ENCODE data around the gene HPX. TPM values are rescaled to one million over a fixed set of nuclear protein-coding genes. Genes with fewer than 3 reads are reported as not detected.

HPX gene
- total and polyA plus RNA-seq, 5 donors = 0.27 to 1.0 (median 0.56) TPM; not detected in 1

- ATAC-seq = no peak
- Histone ChIP-seq H3K4me3 (ENCODE audit: low read length) (no peak overlapping the region), H3K9me3 (ENCODE audit: control insufficient read depth, low read length) (no peaks in the 10 kb centered on the region), H3K4me1 (ENCODE audit: control insufficient read depth, insufficient read depth, low read length) (no peaks in the 10 kb centered on the region), H3K27ac (ENCODE audit: low read length) (no peak overlapping the region), H3K27me3 (ENCODE audit: control insufficient read depth, insufficient read depth) (no peaks in the 10 kb centered on the region)
- intact Hi-C loops (cut with DNase I) = no loop called here
- WGBS = 86% methylated on average over 2 of the region's 2 CpGs
- no peak for DNase-seq
These were observed 17.7 kb upstream of the HPX start for GRCh38 chr11:6458352-6459098.

GRCh38 chr11:6457581-6458320, 17.0 kb upstream of the HPX start:
- no peaks in the 10 kb centered on the region for H3K9me3 ChIP-seq (ENCODE audit: control insufficient read depth, low read length)
- ATAC-seq (peak in 1 of 2 donors; percentile 35), DNase-seq (no peak)
- no peak overlapping the region for H3K27ac ChIP-seq (ENCODE audit: low read length)
- no peaks in the 10 kb centered on the region for H3K4me1 ChIP-seq (ENCODE audit: control insufficient read depth, insufficient read depth, low read length)
- H3K27me3 ChIP-seq (ENCODE audit: control insufficient read depth, insufficient read depth) = no peaks in the 10 kb centered on the region
- no peak overlapping the region for H3K4me3 ChIP-seq (ENCODE audit: low read length)
- intact Hi-C loops (cut with DNase I) = no loop called here
- WGBS = 95% methylated on average over 26 of the region's 26 CpGs

DNA sequence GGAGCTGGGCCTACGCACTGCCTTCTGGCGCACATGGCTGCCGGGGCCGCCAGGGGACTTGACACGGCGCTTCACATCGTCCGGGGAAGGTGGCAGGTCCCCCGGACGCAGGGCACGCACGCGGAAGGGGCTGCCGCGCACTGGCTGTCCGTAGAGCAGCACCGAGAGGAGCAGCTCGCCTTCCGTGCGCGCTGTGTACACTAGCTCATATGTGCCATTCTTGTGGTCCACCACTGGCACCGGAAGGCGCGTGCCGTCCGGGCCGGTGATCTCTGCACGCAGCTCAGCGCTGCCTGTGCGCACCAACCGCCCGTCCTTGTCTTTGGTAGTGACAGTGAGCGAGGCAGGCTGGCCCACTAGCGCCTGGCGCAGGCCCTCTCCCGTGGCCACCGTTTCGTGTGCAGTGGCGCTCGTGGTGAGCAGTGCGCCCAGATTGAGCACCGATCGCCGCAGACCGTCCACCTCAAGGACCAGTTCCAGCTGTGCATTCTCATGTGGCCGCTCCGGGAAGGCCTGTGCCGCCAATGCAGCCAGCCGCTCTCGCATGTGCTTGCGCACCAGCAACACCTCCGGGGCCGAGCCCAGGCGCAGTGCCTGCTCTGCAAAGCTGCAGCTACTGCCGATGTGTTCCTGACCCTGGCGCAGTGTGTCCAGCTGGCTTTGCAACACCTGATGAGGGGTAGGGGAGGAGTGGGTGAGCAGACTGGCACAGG, 15.7 kb upstream of the HPX start:
- DNase-seq (peak in 1 of 3 donors; percentile 55), ATAC-seq (no peak)
- Histone ChIP-seq H3K27ac (ENCODE audit: low read length) (no peak overlapping the region), H3K4me1 (ENCODE audit: control insufficient read depth, insufficient read depth, low read length) (no peaks in the 10 kb centered on the region), H3K4me3 (ENCODE audit: low read length) (no peak overlapping the region), H3K9me3 (ENCODE audit: control insufficient read depth, low read length) (no peaks in the 10 kb centered on the region), H3K27me3 (ENCODE audit: control insufficient read depth, insufficient read depth) (no peaks in the 10 kb centered on the region)
- intact Hi-C loops (cut with DNase I) = no loop called here
- WGBS = 97% methylated on average over 56 of the region's 56 CpGs

DNA sequence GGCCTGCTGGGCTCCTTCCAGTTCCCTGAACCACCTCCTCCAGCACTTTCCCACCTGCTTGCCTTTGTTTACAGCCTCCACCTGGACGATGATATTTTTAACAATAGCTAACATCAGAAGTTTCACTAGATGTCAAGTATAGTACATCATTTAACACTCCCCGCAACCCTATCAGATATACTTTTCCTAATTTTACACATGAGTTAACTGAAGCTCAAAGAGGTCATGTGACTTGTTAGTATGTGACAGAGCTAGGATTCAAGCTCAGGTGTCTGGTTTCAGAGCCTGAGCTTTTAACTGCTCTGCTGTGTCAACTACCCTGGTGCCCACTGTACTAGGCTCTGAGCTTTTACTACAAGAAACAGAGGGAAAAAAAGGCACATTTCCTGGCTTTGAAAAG, 14.3 kb upstream of the HPX start:
- no peak overlapping the region for H3K4me3 ChIP-seq (ENCODE audit: low read length)
- WGBS = 67% methylated on average over 2 of the region's 2 CpGs
- intact Hi-C loops (cut with DNase I) = no loop called here
- no peak for DNase-seq
- H3K9me3 ChIP-seq (ENCODE audit: control insufficient read depth, low read length) = no peaks in the 10 kb centered on the region
- H3K27ac ChIP-seq (ENCODE audit: low read length) = no peak overlapping the region
- ATAC-seq = no peak
- no peaks in the 10 kb centered on the region for H3K27me3 ChIP-seq (ENCODE audit: control insufficient read depth, insufficient read depth)
- no peaks in the 10 kb centered on the region for H3K4me1 ChIP-seq (ENCODE audit: control insufficient read depth, insufficient read depth, low read length)

- DNase-seq = no peak
- H3K9me3 ChIP-seq (ENCODE audit: control insufficient read depth, low read length) = no peaks in the 10 kb centered on the region
- no peaks in the 10 kb centered on the region for H3K4me1 ChIP-seq (ENCODE audit: control insufficient read depth, insufficient read depth, low read length)
- no peak overlapping the region for H3K27ac ChIP-seq (ENCODE audit: low read length)
- no peak for ATAC-seq
- intact Hi-C loops (cut with DNase I) = no loop called here
- H3K4me3 ChIP-seq (ENCODE audit: low read length) = no peak overlapping the region
- no peaks in the 10 kb centered on the region for H3K27me3 ChIP-seq (ENCODE audit: control insufficient read depth, insufficient read depth)
- 93% methylated on average over 2 of the region's 2 CpGs for WGBS
These were observed 12.4 kb upstream of the HPX start for GRCh38 chr11:6453152-6453551.

DNA sequence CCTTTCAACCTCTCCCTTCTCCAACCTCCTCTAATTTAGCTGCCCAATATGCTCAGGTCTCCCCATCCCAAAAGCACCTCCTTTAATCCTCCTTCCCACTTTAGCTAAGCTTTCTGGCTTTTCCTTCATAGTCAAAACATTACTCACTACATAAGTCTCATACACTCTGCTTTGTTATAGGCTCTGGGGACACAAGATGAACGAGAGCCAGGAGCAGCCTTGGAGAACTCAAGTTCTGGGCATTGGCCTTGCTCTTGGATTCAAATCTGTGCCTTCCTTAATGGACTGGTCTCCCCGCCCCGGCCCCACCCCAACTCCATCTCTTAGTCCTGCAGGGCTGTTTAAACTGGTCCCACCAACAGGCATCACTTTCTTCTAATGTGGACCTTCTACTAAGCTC, 11.4 kb upstream of the HPX start:
- H3K27me3 ChIP-seq (ENCODE audit: control insufficient read depth, insufficient read depth) = no peaks in the 10 kb centered on the region
- no peaks in the 10 kb centered on the region for H3K9me3 ChIP-seq (ENCODE audit: control insufficient read depth, low read length)
- no peak overlapping the region for H3K4me3 ChIP-seq (ENCODE audit: low read length)
- ATAC-seq = peak; percentile 62 to 65
- DNase-seq = peak in 2 of 3 donors; percentile 54 to 72
- H3K4me1 ChIP-seq (ENCODE audit: control insufficient read depth, insufficient read depth, low read length) = no peaks in the 10 kb centered on the region
- intact Hi-C loops (cut with DNase I) = no loop called here
- WGBS = 69% methylated on average over 3 of the region's 3 CpGs
- H3K27ac ChIP-seq (ENCODE audit: low read length) = no peak overlapping the region

DNA sequence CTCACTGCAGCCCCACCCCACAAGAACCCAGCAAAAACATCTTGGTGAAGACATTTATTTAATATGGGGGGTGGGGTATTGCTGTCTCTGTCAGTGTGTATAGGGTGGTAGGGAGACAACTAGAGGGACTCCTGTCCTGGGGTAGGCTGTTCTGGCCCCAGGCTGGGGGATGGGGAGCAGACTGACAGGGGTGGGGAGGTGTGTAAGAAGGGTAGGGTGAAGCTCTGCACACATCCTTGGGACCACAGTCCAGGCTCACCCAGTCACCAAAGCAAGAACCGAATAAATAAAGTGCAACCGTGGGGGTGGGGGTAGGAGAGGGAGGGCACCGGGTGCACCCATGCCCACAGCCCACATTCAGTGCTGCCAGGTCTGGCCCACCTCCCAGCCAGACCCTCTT, 7.8 kb upstream of the HPX start:
- Histone ChIP-seq H3K4me1 (ENCODE audit: control insufficient read depth, insufficient read depth, low read length) (no peaks in the 10 kb centered on the region), H3K4me3 (ENCODE audit: low read length) (no peak overlapping the region), H3K9me3 (ENCODE audit: control insufficient read depth, low read length) (no peaks in the 10 kb centered on the region), H3K27ac (ENCODE audit: low read length) (no peak overlapping the region), H3K27me3 (ENCODE audit: control insufficient read depth, insufficient read depth) (no peaks in the 10 kb centered on the region)
- WGBS = 90% methylated on average over 3 of the region's 3 CpGs
- ATAC-seq (no peak), DNase-seq (no peak)
- intact Hi-C loops (cut with DNase I) = loop anchor here in 2 of 4 donors (10.0 kb wide), 1 partner anchor 56 kb away; no protein-coding TSS in a partner anchor

- DNase-seq (peak; percentile 57 to 78 (median 77)), ATAC-seq (peak; percentile 68 to 84)
- no peak overlapping the region for H3K4me3 ChIP-seq (ENCODE audit: low read length)
- intact Hi-C loops (cut with DNase I) = loop anchor here in 3 of 4 donors (2.0 to 10.0 kb wide), 3 partner anchors 23 to 61 kb away; no protein-coding TSS in a partner anchor
- H3K27ac ChIP-seq (ENCODE audit: low read length) = no peak overlapping the region
- WGBS = 29% methylated on average over 5 of the region's 5 CpGs
- H3K27me3 ChIP-seq (ENCODE audit: control insufficient read depth, insufficient read depth) = no peaks in the 10 kb centered on the region
- no peaks in the 10 kb centered on the region for H3K9me3 ChIP-seq (ENCODE audit: control insufficient read depth, low read length)
- no peaks in the 10 kb centered on the region for H3K4me1 ChIP-seq (ENCODE audit: control insufficient read depth, insufficient read depth, low read length)
These were observed 2.6 kb upstream of the HPX start for GRCh38 chr11:6443269-6444003.

- intact Hi-C loops (cut with DNase I) = loop anchor here in 3 of 4 donors (2.0 to 10.0 kb wide), 3 partner anchors 22 to 62 kb away; no protein-coding TSS in a partner anchor
- no peak for ATAC-seq
- no peak for DNase-seq
- Histone ChIP-seq H3K27ac (ENCODE audit: low read length) (no peak overlapping the region), H3K4me1 (ENCODE audit: control insufficient read depth, insufficient read depth, low read length) (no peaks in the 10 kb centered on the region), H3K27me3 (ENCODE audit: control insufficient read depth, insufficient read depth) (no peaks in the 10 kb centered on the region), H3K4me3 (ENCODE audit: low read length) (no peak overlapping the region), H3K9me3 (ENCODE audit: control insufficient read depth, low read length) (no peaks in the 10 kb centered on the region)
- WGBS = 86% methylated on average over 4 of the region's 4 CpGs
These were observed 1.7 kb upstream of the HPX start for GRCh38 chr11:6442441-6442840.

- ATAC-seq (peak; percentile 39 to 59), DNase-seq (peak in 2 of 3 donors; percentile 36 to 71)
- intact Hi-C loops (cut with DNase I) = loop anchor here in 2 of 4 donors (5.0 kb wide), 2 partner anchors 57 to 68 kb away; no protein-coding TSS in a partner anchor
- no peaks in the 10 kb centered on the region for H3K9me3 ChIP-seq (ENCODE audit: control insufficient read depth, low read length)
- H3K27ac ChIP-seq (ENCODE audit: low read length) = no peak overlapping the region
- 0% methylated on average over 1 of the region's 1 CpG for WGBS
- H3K4me3 ChIP-seq (ENCODE audit: low read length) = no peak overlapping the region
- H3K4me1 ChIP-seq (ENCODE audit: control insufficient read depth, insufficient read depth, low read length) = no peaks in the 10 kb centered on the region
- H3K27me3 ChIP-seq (ENCODE audit: control insufficient read depth, insufficient read depth) = no peaks in the 10 kb centered on the region
These were observed 1.7 kb downstream of the HPX start for GRCh38 chr11:6438979-6439571.
